ENCODE measurements around the gene MACC1. TPM values are rescaled to one million over a fixed set of nuclear protein-coding genes. Genes with fewer than 3 reads are reported as not detected.

Gene MACC1
- total and polyA plus RNA-seq, 2 of the 13 experiments (the other 11 are each of a cell fraction or from before 2014, with no cell fraction given) = 0.04 TPM; not detected in 1

- TF ChIP-seq ZBTB42 (CRISPR knock-in tag; IDR thresholded peaks at IDR 0.05) (no peak), ZBTB7A (CRISPR knock-in tag; IDR thresholded peaks at IDR 0.05) (peak; percentile 89), MTA3 (CRISPR knock-in tag; IDR thresholded peaks at IDR 0.05) (no peak), ZSCAN12 (CRISPR knock-in tag; IDR thresholded peaks at IDR 0.05) (no peak), ZXDC (CRISPR knock-in tag; IDR thresholded peaks at IDR 0.05) (no peak), ZFP36L2 (CRISPR knock-in tag; IDR thresholded peaks at IDR 0.05) (no peak), CBX1 (IDR thresholded peaks at IDR 0.05; ENCODE audit: low read depth) (peak; percentile 82), ZNF800 (CRISPR knock-in tag; IDR thresholded peaks at IDR 0.05) (no peak), SOX13 (IDR thresholded peaks at IDR 0.05) (peak; percentile 70; the same call in 1 of the 2 replicates), SOX13 (CRISPR knock-in tag; conservative IDR thresholded peaks at IDR 0.05 in 1 of 2, IDR thresholded peaks at IDR 0.05 in 1 of 2) (peak in 1 of 2 experiments; percentile 87; a peak in 2 of 4 replicates), NFE2L2 (IDR thresholded peaks at IDR 0.05; ENCODE audit: low read length) (peak; percentile 20; the same call in 1 of the 2 replicates), GTF3A (CRISPR knock-in tag; conservative IDR thresholded peaks at IDR 0.05) (no peak), GZF1 (CRISPR knock-in tag; IDR thresholded peaks at IDR 0.05) (no peak), MBD4 (IDR thresholded peaks at IDR 0.05; ENCODE audit: borderline replicate concordance, low read length) (no peak; the same call in 1 of the 2 replicates), MAF1 (CRISPR knock-in tag; IDR thresholded peaks at IDR 0.05; ENCODE audit: borderline replicate concordance) (no peak), ZSCAN22 (CRISPR knock-in tag; IDR thresholded peaks at IDR 0.05) (no peak), ZBTB37 (CRISPR knock-in tag; IDR thresholded peaks at IDR 0.05) (peak; percentile 97), FOXP4 (CRISPR knock-in tag; IDR thresholded peaks at IDR 0.05) (peak; percentile 93), SYNCRIP (IDR thresholded peaks at IDR 0.05; ENCODE audit: insufficient read depth, low read depth, low read length) (no peak), FOXA1 (IDR thresholded peaks at IDR 0.05) (peak; percentile 76), FOXA1 (CRISPR knock-in tag; IDR thresholded peaks at IDR 0.05) (peak; percentile 100)
- TF ChIP-seq, protein P1, sequence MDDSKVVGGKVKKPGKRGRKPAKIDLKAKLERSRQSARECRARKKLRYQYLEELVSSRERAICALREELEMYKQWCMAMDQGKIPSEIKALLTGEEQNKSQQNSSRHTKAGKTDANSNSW (CRISPR knock-in tag; IDR thresholded peaks at IDR 0.05; ENCODE audit: borderline replicate concordance) = no peak
Measured at GRCh38 chr7:20219446-20220292, 2.5 kb upstream of the MACC1 start (continued).
